AML-193 (cell line): ENCODE measurements around the gene TADA2A.

Experiments
- DNase-seq, 2 experiments: peaks; one replicate each; lab custom pipeline; 2025; lab: John Stamatoyannopoulos, UW

The TADA2A gene

GRCh38 chr17:37406635-37407461 is at the start of gene TADA2A, which contains the start of gene ACACA:
TSS of gene TADA2A (plus strand) at chr17:37406886. CDS start at chr17:37411366, 4,480 bp downstream.
TSS of gene ACACA (minus strand) at chr17:37406836. CDS start at chr17:37406299, 537 bp downstream.
- DNase-seq, result peak; percentile 81 to 88

- DNase-seq, result peak; percentile 26 to 61
Measured at GRCh38 chr17:37358098-37358829, 48.4 kb upstream of the TADA2A start.

GRCh38 chr17:37358830-37359681 is 47.6 kb upstream of the TADA2A start:
- DNase-seq, result peak; percentile 97 to 98

GRCh38 chr17:37359682-37360188 is 47.0 kb upstream of the TADA2A start:
- DNase-seq, result no peak

GRCh38 chr17:37360632-37361031 is 46.1 kb upstream of the TADA2A start:
- DNase-seq, result peak in 1 of 2 experiments; percentile 17

- DNase-seq, result no peak
Measured at GRCh38 chr17:37361543-37361942, 45.1 kb upstream of the TADA2A start.

- DNase-seq, result peak in 1 of 2 experiments; percentile 14
Measured at GRCh38 chr17:37365589-37365988, 41.1 kb upstream of the TADA2A start.

GRCh38 chr17:37368577-37368976 is 38.1 kb upstream of the TADA2A start:
- peak; percentile 65 to 80 for DNase-seq

- DNase-seq, result peak; percentile 88 to 89
Measured at GRCh38 chr17:37373530-37374159, 33.0 kb upstream of the TADA2A start.

GRCh38 chr17:37375706-37376105 is 31.0 kb upstream of the TADA2A start, which contains the start of gene C17orf78:
TSS of gene C17orf78 (plus strand) at chr17:37375985. CDS start at chr17:37376093, 108 bp downstream.
- DNase-seq, result no peak

- no peak for DNase-seq
Measured at GRCh38 chr17:37382056-37382455, 24.6 kb upstream of the TADA2A start.

GRCh38 chr17:37384560-37385149 is 22.0 kb upstream of the TADA2A start:
- no peak for DNase-seq

GRCh38 chr17:37385474-37385990 is 21.2 kb upstream of the TADA2A start:
- no peak for DNase-seq

GRCh38 chr17:37386462-37386861 is 20.2 kb upstream of the TADA2A start:
- no peak for DNase-seq

- DNase-seq, result no peak
Measured at GRCh38 chr17:37388266-37388665, 18.4 kb upstream of the TADA2A start.

GRCh38 chr17:37389160-37389559 is 17.5 kb upstream of the TADA2A start:
- DNase-seq, result no peak

- DNase-seq, result no peak
Measured at GRCh38 chr17:37391146-37391545, 15.5 kb upstream of the TADA2A start.

- no peak for DNase-seq
Measured at GRCh38 chr17:37392024-37392590, 14.6 kb upstream of the TADA2A start.

GRCh38 chr17:37393352-37393751 is 13.3 kb upstream of the TADA2A start:
- no peak for DNase-seq

- no peak for DNase-seq
Measured at GRCh38 chr17:37399265-37399803, 7.4 kb upstream of the TADA2A start.
